CD4-positive, alpha-beta T cell treated with Interleukin-15 for 4 hours (primary cell): ENCODE data around the gene ELOVL6.
"Not testable (repeated sequence)": the region's sequence is repeated elsewhere in the genome, so short reads cannot be mapped to it uniquely, and the experiment has no call there.

Experiments
- DNase-seq: peaks from one replicate; pipeline ENCODE4 v3.0.0-alpha.2; 2020; ENCODE audit warnings: low spot score

ELOVL6 gene

DNA sequence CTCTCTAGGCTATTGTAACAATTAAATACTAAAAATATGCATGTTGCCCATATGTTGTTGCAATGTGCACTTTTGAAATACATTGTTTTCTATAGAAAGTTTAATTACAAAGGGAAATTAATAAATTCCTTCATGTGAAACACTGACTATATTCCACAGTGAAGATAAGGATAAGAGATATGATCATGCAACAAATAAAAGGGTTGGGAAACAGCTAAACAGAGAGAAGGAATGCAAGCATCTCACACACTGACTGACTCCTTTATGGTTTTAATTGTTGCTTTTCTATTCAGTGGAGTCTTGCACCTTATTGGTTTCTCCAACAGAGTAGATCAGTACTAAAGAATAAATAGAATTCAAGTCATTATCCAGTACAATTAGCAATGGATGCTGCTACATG lies 37.8 kb downstream of the ELOVL6 start:
- no peak for DNase-seq

DNA sequence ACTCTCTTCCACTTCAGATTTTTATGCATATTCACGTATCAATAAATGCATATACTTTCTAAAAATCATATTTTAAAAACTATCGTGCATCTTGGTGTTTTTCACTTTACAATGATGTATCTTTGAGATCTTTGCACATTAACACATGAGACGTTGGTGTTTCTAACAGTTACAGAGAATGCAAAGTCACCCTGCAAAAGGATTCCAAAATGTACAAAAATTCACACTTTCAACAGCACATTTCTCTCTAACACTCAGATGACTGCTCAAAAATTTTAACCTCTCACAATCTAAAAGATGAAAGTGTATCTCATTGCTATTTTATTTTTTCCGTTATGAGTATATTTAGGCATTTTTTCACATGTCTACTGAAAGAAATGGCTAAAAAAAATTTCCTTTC lies 38.9 kb downstream of the ELOVL6 start:
- DNase-seq, result no peak

DNA sequence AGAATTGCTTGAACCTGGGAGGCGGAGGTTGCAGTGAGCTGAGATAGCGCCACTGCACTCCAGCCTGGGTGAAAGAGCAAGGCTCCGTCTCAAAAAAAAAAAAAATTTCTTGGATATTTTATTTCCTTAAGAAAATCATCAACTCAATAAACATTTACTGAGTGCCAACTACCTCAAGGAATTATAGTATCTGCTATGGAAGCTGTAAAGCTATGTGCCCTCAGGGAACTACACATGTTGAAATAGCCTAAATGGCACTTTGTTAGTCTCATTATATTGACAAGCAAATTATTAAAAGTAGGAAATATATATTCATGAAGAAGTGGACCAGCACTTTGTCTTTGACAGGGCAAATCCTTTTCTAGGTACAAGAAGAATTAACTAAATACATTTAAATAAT lies 40.8 kb downstream of the ELOVL6 start:
- DNase-seq, result no peak

DNA sequence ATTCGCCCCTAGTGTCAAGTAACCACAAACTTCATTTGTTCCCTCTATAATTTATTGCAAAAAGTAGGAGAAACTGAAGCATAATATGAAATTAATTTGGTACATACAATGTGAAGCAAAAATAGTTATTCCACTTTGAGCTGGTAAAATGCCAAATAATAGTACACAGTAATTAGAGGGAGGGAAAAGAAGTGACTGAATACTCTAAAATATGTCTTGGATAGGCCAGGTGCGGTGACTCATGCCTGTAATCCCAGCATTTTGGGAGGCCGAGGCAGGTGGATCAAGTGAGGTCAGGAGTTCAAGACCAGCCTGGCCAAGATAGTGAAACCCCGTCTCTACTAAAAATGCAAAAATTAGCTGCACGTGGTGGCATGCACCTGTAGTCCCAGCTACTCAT lies 41.2 kb downstream of the ELOVL6 start:
- DNase-seq, result not testable (repeated sequence)

DNA sequence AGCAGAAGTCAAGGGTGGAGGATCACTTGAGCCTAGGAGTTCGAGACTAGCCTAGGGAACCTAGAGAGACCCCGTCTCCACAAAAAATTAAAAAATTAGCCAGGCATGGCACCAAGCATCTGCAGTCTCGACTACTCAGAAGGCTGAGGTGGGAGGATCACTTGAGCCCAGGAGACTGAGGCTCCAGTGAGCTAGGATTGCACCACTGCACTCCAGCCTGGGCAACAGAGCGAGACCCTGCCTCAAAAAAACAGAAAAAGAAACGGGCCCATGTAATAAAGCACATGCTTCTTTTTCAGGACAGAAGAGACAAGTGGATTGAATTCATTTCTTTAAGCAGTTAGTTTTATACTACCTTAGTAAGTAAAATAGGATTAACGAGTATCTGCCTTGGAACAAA lies 42.0 kb downstream of the ELOVL6 start:
- no peak for DNase-seq

DNA sequence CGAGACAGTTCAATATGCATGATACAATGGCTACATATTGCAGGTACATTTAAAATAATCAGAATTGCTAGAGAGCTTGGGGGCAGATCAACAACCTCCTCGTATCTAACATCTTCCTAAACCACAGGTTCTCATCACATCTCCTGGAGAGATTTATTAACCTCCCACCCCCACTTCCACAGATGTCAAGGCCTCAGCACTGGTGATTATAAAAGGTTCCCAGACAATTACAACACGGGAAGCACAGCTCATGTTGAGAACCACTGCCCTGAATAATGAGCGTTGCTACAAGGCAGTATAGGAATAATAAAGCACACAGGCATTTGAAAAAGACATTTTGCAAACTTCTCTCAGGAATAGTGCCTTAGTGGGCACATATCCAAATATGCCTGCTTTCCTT lies 42.8 kb downstream of the ELOVL6 start:
- no peak for DNase-seq

DNA sequence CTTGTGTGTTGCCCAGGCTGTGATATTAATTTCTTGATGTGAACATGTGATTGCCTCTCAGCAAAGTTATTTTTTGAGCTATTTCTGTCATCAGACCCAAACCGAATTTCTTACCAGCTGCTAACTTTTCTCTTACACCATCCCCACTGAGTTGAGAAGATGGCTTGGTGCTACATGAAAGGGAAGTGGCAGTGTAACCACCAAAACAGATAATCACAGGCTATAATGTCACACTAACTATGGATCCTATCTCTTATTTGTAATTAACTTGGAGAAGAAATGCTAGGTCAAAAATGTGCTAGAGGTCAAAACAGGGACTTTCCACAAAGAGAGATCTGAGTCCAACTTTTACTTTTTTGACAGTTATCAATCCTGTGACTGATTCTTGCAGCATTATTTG lies 43.8 kb downstream of the ELOVL6 start:
- DNase-seq, result no peak

DNA sequence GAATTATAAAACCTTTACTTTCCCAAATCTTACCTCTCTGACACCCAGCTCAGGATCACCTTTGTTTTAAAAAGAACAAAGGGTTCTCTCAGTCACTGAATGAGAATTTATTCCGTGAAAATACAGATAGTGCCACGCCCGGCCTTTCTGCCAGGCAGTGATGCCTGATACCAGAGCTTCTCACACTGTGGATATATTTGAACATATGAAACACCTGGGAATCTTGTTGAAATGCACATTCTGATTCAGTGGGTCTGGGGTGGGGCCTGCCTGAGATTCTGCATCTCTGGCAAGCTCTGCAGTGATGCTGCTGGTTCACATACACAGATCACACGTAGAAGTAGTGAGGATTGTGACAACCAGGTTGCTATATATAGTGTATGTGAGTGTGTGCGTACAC lies 46.0 kb downstream of the ELOVL6 start:
- no peak for DNase-seq

DNA sequence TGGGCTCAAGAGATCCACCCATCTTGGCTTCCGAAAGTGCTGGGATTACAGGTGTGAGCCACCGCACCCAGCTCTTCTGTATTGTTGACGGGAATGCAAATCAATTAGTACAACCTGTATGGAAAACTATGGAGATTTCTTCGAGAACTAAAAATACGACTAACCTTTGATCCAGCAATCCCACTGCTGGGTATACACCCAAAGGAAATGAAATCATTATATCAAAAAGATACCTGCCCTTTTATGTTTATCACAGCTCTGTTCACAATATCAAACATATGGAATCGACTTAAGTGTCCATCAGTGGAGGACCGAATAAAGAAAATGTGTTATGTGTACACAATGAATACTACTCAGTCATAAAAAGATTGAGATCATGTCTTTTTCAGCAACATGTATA lies 49.3 kb downstream of the ELOVL6 start:
- DNase-seq, result no peak

DNA sequence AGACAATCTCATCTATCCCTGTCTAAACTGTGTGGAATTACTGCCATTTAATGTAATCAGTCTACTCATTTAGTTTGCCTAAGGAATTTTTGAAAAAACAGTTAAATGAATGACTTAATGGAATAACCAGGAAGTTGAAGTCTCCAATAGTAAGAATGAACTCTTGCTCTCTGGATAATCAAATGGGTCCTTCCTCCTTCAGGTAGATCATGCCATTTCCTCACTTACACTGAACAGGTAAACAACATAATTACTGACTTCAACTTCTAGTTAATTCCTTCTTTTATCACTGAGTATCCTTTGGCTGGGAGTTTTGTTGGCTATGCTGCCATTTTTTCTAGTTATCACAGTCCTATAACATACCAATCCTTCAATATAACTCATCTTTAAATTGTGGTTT lies 56.0 kb downstream of the ELOVL6 start:
- no peak for DNase-seq

DNA sequence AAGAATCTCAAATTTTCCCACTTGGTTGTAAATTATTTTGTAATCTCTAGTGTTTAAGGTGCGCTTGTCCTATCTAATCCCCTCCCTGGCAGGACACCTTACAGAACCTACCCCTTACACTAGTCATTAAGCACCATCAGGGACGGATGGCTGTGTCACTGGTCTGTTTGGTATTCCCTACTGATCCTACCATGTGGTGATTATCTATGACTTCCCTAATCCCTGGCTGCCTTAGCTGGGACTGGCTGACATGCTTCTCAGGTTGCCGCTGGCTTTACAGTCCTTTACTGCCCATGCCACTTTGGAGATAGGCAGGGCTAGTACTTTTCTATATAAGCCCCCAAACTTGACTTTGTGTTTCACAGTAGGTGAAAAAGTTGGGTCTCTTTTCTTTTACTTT lies 58.6 kb downstream of the ELOVL6 start:
- no peak for DNase-seq

DNA sequence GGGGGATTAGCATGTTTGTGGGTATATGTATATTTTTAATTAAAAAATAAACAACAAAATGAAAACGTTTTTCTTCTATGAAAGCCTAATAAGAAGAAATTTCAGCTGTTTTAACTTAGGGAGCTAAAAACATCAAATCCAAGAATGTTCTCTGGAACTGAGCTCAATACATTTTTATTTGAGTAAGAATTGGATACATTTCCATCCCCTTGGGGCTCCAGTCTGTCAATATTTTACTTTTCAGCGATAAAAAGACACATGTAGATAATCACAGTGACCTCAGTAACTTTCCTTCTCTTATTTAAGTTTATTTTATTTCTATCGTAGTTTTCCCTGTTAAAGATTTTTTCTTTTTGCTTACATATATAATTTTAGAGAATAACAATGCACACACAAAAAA lies 59.3 kb downstream of the ELOVL6 start:
- no peak for DNase-seq

DNA sequence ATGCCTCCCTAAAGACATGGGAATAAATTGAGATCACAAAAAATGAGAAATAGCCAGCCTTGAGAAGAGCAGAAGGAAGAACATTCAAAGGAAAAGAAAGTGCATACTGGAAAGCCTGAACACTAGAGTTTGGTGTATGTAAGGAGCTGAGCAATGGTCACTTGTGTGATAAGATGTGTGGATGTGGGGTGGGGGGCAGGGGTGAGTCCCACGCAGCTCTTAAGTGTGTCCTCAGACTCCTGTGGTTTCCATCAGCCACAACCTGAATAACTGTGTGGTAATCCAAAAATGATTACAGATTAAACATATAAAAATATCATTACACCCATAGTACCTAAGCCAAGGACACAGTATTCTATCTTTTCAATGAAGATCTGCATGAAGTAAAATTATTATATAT lies 59.9 kb downstream of the ELOVL6 start:
- DNase-seq, result no peak

DNA sequence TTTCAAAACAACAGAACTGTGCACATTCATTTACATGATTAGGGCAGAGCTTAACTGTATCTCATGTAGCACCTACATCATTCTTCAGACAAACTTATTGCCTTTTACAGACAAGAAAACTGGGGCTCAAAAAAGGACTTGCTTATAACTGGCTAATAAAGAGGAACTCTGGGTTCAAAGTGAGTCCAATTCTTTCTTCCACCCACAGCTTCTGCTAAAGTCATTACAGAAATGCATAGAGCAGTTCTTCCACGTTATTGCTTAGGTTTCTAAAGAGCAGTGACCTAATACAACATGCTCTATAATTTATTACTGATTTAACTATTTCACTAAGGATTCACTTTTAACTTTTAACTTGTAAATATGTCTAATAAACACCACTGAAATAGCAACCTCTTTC lies 60.6 kb downstream of the ELOVL6 start:
- no peak for DNase-seq

DNA sequence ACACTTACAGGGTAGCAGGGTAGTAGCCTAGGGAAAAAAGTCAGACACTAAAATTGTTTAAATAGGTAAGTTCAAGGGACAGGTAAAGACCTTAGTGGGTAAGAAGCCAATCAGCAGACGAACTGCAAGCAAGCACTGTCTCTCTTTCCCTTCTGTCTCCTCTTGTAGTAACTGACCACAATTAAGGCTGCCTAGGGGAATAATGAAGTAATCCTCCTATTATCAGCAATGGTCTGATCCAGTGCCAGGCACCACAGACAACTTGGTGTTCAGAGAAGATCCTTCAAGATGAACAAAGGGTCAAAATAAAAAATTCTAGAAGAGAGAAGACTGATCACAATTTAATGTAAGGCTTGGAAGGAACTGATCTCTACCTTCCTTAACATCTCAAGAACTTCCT lies 62.9 kb downstream of the ELOVL6 start:
- DNase-seq, result no peak

DNA sequence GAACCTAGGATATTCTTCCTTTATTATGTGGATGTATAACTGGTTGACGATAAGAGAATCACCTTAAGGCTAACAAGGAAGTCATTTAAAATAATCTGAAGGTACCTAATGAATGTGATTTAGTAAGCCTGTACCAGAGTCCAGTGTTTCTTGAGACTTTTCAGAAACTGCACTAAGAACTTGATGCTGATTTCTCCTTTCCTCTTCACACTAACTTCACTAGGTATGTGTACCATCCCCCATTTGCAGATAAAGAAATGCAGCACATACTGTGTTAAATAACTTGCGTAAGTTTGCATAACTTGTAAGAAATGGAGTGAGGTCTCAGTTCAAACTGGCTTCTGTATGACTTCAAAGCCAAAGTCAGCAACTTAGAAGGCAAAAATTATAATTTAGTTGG lies 63.3 kb downstream of the ELOVL6 start:
- DNase-seq, result no peak

DNA sequence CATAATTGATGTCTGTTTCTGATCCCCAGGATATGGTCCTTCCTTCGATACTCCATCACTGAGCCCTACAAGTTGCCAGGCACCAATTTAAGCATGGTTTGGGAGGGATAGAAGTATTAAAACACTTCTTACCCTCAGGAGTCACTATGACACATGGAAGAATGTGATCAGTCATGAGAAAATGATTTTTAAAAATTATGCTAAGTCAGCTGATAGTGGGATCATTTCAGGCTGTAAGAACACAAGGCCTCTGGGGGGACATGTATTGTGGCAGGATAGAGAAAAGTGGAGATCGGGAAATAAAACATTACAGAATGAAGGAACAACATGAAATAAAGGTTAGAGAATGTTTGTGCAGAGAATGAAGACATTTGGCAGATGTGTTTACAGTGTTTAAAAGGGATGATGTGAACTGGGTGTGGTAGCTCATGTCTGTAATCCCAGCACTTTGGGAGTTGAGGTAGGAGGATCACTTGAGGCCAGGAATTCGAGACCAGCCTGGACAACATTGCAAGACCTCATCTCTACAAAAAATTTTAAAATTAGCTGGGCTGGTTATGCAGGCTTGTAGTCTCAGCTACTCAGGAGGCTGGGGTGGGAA lies 64.0 kb downstream of the ELOVL6 start:
- DNase-seq, result no peak

DNA sequence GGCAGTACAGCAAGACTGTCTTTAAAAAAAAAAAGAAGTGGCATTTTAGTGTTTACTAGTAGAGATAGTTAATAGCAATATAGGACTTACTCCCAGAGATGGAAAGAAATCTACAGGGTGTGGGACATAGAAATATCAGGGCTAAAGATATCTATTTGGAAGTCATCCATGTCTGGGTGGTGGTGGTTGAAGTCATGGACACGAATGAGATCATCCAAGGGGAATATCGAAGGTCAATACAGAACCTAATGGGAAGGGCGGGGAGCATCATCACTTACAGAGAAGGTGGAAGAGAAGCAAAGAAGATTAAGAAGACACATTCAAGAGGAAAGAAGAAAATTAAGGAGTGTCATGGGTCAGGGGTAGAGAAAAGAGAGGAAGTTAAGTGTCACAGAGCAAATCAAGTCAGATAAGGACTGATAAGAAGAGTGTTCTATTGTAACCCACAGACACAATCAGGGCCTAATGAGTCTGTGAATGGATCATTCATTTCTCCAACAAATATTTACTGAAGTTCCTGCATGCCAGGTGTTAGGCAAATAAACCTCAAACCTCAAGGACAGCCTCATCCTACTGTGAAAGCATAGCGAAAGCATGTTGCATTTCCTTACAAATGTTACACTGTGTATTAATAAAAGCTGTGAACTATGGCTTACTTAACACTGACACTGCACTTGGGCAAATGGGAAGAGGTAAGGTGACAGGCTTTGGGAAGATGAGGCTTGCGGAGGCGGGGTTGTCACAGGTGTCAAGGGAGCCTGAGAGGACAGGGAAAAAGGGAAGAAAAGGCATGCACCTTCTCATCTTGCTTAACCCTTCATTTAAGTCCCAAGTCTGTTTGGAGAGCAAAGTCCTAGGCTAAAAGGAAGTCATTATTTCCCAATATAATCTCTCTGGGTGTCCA lies 65.3 kb downstream of the ELOVL6 start:
- DNase-seq, result no peak

DNA sequence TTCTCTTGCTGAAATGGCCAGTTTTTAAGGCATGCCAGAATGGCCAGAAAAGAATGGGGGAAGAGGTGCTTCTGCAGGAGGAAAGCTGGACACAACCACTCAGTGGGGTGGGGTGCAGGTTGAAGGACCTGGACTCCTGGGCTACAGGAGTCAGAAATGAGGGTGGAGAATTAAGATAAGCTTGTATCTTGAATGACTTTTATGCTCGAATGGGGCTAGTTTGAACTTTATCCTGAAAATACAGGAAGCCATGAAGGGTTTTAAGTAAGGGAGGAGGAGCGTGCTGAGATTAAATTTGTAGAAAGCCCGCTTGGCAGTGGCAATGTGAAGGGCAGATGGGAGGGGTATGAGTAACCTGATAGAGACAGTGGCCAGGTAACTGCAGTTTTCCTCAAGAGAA lies 66.5 kb downstream of the ELOVL6 start:
- no peak for DNase-seq

DNA sequence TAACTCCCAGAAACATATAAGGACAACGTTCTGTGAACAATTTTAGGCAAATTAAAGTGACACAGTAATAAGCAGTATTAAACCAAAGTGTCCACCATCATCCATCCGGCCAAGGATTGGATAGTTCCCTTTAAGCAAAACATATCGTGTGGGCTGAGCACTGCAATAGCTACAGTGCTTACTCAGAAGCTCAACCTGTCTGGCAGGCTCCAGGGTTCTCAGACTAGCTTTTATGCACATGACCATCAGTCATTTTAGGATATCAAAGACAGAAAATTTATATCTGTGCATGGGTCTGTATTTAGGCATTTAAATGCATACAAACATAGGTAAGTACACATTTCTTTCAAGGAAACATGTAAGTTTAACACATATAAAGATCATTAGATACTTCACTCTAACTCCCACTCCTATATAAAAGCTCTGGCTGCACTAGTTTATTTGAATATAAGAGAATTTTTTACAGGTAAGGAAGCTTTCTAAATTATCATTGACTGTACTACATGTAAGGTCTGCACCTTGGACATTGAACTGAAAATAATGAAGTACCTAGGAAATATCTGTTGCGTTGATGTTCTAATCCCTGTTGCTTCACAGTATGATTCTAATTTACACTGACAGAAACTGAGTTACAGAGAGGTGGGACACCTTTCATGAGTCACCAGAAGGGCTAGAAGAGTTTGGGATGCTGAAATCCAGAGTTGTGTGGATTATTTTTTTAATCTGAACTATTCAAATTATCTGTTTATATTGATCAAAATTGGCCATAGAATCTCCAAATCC lies 67.6 kb downstream of the ELOVL6 start:
- DNase-seq, result no peak

DNA sequence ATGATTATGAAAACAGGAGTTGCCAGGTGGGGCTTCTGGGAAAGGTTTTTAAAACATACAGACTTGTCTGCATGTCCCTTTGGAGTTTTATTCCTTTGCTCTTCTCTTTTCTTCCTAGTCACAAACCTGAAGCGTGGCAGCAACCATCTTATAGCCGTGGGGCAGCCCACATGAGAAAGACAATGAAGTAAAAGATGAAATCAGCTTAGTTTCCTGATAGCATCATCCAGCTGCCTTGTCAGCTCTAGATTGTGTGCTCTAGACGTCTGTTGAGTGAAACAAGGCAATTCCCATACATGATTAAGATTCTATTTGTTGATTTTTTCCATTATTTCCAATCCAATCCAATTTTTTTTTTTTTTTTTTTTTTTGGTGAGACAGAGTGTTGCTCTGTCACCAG lies 68.9 kb downstream of the ELOVL6 start:
- DNase-seq, result no peak

DNA sequence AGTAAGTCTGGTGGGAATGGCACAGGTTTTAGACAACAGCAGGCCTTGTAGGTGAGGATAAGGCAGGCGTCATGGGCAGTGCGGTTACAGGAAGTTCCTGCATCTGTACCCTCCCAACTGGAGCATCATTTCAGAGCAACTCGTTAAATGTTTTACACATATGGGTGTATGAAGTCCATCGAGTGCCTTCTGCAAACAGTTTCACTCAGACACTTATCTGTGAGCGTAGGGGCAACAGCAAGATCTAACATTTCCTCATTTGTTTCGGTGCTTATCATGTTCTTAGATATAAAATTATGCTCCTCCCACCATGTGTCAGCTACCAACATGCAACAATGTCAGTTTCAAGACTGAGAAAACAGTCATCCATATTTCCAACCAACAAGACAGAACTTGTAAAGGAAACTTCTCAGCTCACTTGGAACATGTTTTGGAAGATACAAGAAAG lies 69.9 kb downstream of the ELOVL6 start:
- no peak for DNase-seq

DNA sequence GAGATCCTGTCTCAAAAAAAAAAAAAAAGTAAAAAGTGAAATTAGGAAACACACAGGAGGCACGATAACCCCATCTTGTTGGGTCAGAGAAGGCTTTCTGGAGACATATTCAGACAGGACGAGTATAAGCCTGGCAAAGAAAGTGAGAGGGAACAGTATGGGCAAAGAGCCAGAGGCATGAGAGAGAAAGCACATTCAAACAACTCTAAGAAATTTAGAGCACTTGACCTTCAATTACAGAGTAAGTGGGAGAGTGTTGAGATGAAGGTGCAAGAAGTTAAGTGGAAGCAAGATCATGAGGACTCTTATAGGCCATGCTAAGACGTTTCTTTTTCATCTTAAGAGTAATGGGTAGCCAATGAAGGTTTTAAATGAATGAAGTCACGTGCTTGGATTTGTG lies 70.4 kb downstream of the ELOVL6 start:
- no peak for DNase-seq
